GM11168 (cell line): ENCODE measurements around the gene DKKL1.

Experiments used
- in situ Hi-C: fragments of 300-500 bp; cut with MboI; formaldehyde crosslinking; loops from one replicate; pipeline ENCODE4 v1.12.0; 2022; ENCODE audit warnings: low sequenced_read_pairs; ENCODE audit not compliant: unreplicated experiment

Gene DKKL1

GRCh38 chr19:49391581-49392399 is 28.1 kb downstream of the DKKL1 start:
- in situ Hi-C loops: loop anchor here (5.0 kb wide), 1 partner anchor 36 kb away; the partner anchor contains the start of gene GFY

- in situ Hi-C loops: loop anchor here (5.0 kb wide), 1 partner anchor 33 kb away; the partner anchor contains the start of gene GFY
Measured at GRCh38 chr19:49393881-49394280, 30.2 kb downstream of the DKKL1 start.

GRCh38 chr19:49395581-49396407 is 32.1 kb downstream of the DKKL1 start:
- in situ Hi-C loops: no loop called here

- in situ Hi-C loops: no loop called here
Measured at GRCh38 chr19:49396738-49397505, 33.2 kb downstream of the DKKL1 start.

- in situ Hi-C loops: no loop called here
Measured at GRCh38 chr19:49398001-49398615, 34.4 kb downstream of the DKKL1 start.

- in situ Hi-C loops: no loop called here
Measured at GRCh38 chr19:49398931-49399330, 35.3 kb downstream of the DKKL1 start.

GRCh38 chr19:49400029-49400428 is 36.4 kb downstream of the DKKL1 start:
- in situ Hi-C loops: no loop called here

- in situ Hi-C loops: no loop called here
Measured at GRCh38 chr19:49403404-49404187, 39.9 kb downstream of the DKKL1 start.

GRCh38 chr19:49407079-49407478 is 43.4 kb downstream of the DKKL1 start:
- in situ Hi-C loops: no loop called here

- in situ Hi-C loops: no loop called here
Measured at GRCh38 chr19:49407482-49408015, 43.9 kb downstream of the DKKL1 start.

- in situ Hi-C loops: no loop called here
Measured at GRCh38 chr19:49408816-49409440, 45.3 kb downstream of the DKKL1 start.

- in situ Hi-C loops: no loop called here
Measured at GRCh38 chr19:49409441-49410029, 45.9 kb downstream of the DKKL1 start.

- in situ Hi-C loops: no loop called here
Measured at GRCh38 chr19:49411681-49412326, 48.1 kb downstream of the DKKL1 start.

GRCh38 chr19:49413348-49413747 is 49.7 kb downstream of the DKKL1 start:
- in situ Hi-C loops: no loop called here

GRCh38 chr19:49414256-49414655 is 50.6 kb downstream of the DKKL1 start:
- in situ Hi-C loops: no loop called here

GRCh38 chr19:49415102-49415809 is 51.6 kb downstream of the DKKL1 start:
- in situ Hi-C loops: no loop called here

- in situ Hi-C loops: no loop called here
Measured at GRCh38 chr19:49415810-49416200, 52.1 kb downstream of the DKKL1 start.
